ENCODE results near the gene C2CD2L. TPM values are rescaled to one million over a fixed set of nuclear protein-coding genes. Genes with fewer than 3 reads are reported as not detected.

C2CD2L gene
- total and polyA plus RNA-seq, 2 of the 13 experiments (the other 11 are each of a cell fraction or from before 2014, with no cell fraction given) = 3.7 to 5.5 TPM

GRCh38 chr11:119101759-119102423 is 5.3 kb upstream of the C2CD2L start, which contains the start of gene DPAGT1 (continued):
- TF ChIP-seq ZNF800 (CRISPR knock-in tag; IDR thresholded peaks at IDR 0.05) = no peak
- no peak; the same call in 1 of the 2 replicates for TF ChIP-seq BRCA1 (CRISPR knock-in tag; IDR thresholded peaks at IDR 0.05)
- TF ChIP-seq, protein P1, sequence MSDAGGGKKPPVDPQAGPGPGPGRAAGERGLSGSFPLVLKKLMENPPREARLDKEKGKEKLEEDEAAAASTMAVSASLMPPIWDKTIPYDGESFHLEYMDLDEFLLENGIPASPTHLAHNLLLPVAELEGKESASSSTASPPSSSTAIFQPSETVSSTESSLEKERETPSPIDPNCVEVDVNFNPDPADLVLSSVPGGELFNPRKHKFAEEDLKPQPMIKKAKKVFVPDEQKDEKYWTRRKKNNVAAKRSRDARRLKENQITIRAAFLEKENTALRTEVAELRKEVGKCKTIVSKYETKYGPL (CRISPR knock-in tag; IDR thresholded peaks at IDR 0.05) = no peak
- TF ChIP-seq ZSCAN20 (CRISPR knock-in tag; IDR thresholded peaks at IDR 0.05; ENCODE audit: borderline replicate concordance) = no peak
- TF ChIP-seq ZNF558 (CRISPR knock-in tag; IDR thresholded peaks at IDR 0.05; ENCODE audit: borderline replicate concordance) = no peak
- no peak for TF ChIP-seq RFX5 (IDR thresholded peaks at IDR 0.05; ENCODE audit: low read depth, low read length)
- peak; percentile 98 for TF ChIP-seq HOXA3 (CRISPR knock-in tag; IDR thresholded peaks at IDR 0.05)
- peak; percentile 73; the same call in 1 of the 2 replicates for TF ChIP-seq ZHX1 (CRISPR knock-in tag; IDR thresholded peaks at IDR 0.05; ENCODE audit: low read depth)
- TF ChIP-seq ZMYM3 (CRISPR knock-in tag; IDR thresholded peaks at IDR 0.05) = no peak
- TF ChIP-seq CENPX (CRISPR knock-in tag; IDR thresholded peaks at IDR 0.05) = no peak
- TF ChIP-seq KAT7 (CRISPR knock-in tag; IDR thresholded peaks at IDR 0.05; ENCODE audit: borderline replicate concordance) = no peak
- TF ChIP-seq, protein P2, sequence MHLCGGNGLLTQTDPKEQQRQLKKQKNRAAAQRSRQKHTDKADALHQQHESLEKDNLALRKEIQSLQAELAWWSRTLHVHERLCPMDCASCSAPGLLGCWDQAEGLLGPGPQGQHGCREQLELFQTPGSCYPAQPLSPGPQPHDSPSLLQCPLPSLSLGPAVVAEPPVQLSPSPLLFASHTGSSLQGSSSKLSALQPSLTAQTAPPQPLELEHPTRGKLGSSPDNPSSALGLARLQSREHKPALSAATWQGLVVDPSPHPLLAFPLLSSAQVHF (CRISPR knock-in tag; IDR thresholded peaks at IDR 0.05) = no peak
- TF ChIP-seq ZSCAN9 (CRISPR knock-in tag; IDR thresholded peaks at IDR 0.05; ENCODE audit: borderline replicate concordance) = no peak
- TF ChIP-seq ZNF672 (CRISPR knock-in tag; IDR thresholded peaks at IDR 0.05) = no peak
- TF ChIP-seq ATM (IDR thresholded peaks at IDR 0.05; ENCODE audit: borderline replicate concordance) = no peak
- no peak for TF ChIP-seq GTF3A (CRISPR knock-in tag; conservative IDR thresholded peaks at IDR 0.05)
- no peak for TF ChIP-seq ZNF543 (CRISPR knock-in tag; IDR thresholded peaks at IDR 0.05)
- TF ChIP-seq RFXAP (CRISPR knock-in tag; IDR thresholded peaks at IDR 0.05; ENCODE audit: borderline replicate concordance) = peak; percentile 47; the same call in 1 of the 2 replicates
- TF ChIP-seq MTF2 (CRISPR knock-in tag; IDR thresholded peaks at IDR 0.05; ENCODE audit: borderline replicate concordance) = 0 out of 2 replicates have a peak, but pooled peaks have one; percentile 30
- TF ChIP-seq MLLT10 (CRISPR knock-in tag; IDR thresholded peaks at IDR 0.05) = no peak
- no peak for TF ChIP-seq FOXA1 (IDR thresholded peaks at IDR 0.05)
- TF ChIP-seq FOXA1 (CRISPR knock-in tag; IDR thresholded peaks at IDR 0.05) = 0 out of 2 replicates have a peak, but pooled peaks have one; percentile 20
- TF ChIP-seq MLX (CRISPR knock-in tag; IDR thresholded peaks at IDR 0.05) = no peak
- TF ChIP-seq HIVEP1 (CRISPR knock-in tag; IDR thresholded peaks at IDR 0.05) = no peak
- peak; percentile 84 for TF ChIP-seq MXD3 (CRISPR knock-in tag; IDR thresholded peaks at IDR 0.05)

Measured in HepG2 (cell line).